Tibial artery (tissue), 4 donors: ENCODE data around the gene CD83.

Experiments
- DNase-seq, 2 donors: peaks; one replicate each; pipeline ENCODE4 v3.0.0-alpha.2; 2019
- H3K27ac ChIP-seq, 2 donors: fragments of 200-600 bp; sonication (generic) in 1 of 2; 1 replicate in 1 of 2; 2 replicates in 1 of 2; pipeline ENCODE4 v1.5.1; 2018 to 2019; ENCODE audit warnings: mild to moderate bottlenecking in 1 of 2
- H3K27me3 ChIP-seq, 2 donors: fragments of 200-600 bp; sonication (generic) in 1 of 2; one replicate each; pipeline versions ENCODE4 v1.5.1 to v1.6.0; 2016 to 2019
- H3K36me3 ChIP-seq, 3 donors: fragments of 200-600 bp; sonication (generic) in 2 of 3; one replicate each; pipeline ENCODE4 v1.5.1; 2016 to 2019; ENCODE audit warnings: mild to moderate bottlenecking in 2 of 3
- H3K4me1 ChIP-seq, 4 donors: fragments of 200-600 bp; sonication (generic) in 2 of 4; 1 replicate in 3 of 4; 2 replicates in 1 of 4; pipeline ENCODE4 v1.5.1; 2016 to 2019
- H3K4me3 ChIP-seq, 2 donors: fragments of 200-600 bp; sonication (generic) in 1 of 2; 1 replicate in 1 of 2; 2 replicates in 1 of 2; pipeline ENCODE4 v1.5.1; 2018 to 2019; ENCODE audit warnings: mild to moderate bottlenecking in 2 of 2
- H3K9me3 ChIP-seq, 3 donors: fragments of 200-600 bp; sonication (generic) in 1 of 3; one replicate each; pipeline ENCODE4 v1.5.1; 2016 to 2019
- intact Hi-C: fragments of 100-400 bp; cut with DNase I; formaldehyde crosslinking; loops from one replicate; pipeline ENCODE4 v1.15.0; 2023; ENCODE audit warnings: low total_unique reads
- TF ChIP-seq, protein P1 (sequence below), 2 experiments: fragments of 200-600 bp in 1 of 2; fragments of 450-650 bp in 1 of 2; IDR thresholded peaks; one replicate each; pipeline ENCODE4 v1.5.1; 2017 to 2019; ENCODE audit warnings: antibody characterized with exemption in 2 of 2, mild to moderate bottlenecking in 1 of 2, moderate library complexity in 1 of 2

The CD83 gene

DNA sequence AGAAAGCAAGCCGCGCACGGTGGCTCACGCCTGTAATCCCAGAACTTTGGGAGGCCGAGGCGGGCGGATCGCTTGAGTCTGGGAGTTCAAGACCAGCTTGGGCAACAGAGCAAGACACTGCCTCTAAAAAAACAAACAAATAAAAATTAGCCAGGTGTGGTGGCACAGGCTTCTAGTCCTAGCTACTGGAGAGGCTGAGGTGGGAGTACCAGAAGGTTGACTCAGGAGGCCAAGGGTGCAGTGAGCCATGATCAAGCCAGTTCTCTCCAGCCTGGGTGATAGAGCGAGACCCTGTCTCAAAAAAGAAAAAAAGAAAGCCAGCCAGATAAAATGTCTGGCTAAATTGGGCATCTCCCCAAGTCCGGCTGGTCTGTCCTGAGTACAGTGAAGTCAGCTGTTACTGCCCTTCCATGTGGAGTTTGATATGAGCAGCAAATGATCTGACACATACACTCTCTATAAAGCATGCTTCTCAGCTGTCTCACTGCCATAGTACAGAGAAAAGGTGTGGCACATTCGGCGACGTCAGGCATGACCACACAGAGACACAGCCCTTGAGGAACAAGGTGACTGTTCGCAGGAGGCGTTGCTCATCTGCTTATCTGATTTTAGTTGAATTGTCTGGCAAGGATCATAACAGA, 13.0 kb downstream of the CD83 start:
- Histone ChIP-seq H3K27ac (no peak overlapping the region), H3K9me3 (no peaks in the 10 kb centered on the region), H3K4me3 (no peak overlapping the region), H3K36me3 (no peaks in the 10 kb centered on the region), H3K27me3 (no peaks in the 10 kb centered on the region), H3K4me1 (peaks cover 0 to 10% (median 3%) of the 10 kb centered on the region in 4 donors)
- no peak for DNase-seq
- intact Hi-C loops: no loop called here
- TF ChIP-seq, protein P1, sequence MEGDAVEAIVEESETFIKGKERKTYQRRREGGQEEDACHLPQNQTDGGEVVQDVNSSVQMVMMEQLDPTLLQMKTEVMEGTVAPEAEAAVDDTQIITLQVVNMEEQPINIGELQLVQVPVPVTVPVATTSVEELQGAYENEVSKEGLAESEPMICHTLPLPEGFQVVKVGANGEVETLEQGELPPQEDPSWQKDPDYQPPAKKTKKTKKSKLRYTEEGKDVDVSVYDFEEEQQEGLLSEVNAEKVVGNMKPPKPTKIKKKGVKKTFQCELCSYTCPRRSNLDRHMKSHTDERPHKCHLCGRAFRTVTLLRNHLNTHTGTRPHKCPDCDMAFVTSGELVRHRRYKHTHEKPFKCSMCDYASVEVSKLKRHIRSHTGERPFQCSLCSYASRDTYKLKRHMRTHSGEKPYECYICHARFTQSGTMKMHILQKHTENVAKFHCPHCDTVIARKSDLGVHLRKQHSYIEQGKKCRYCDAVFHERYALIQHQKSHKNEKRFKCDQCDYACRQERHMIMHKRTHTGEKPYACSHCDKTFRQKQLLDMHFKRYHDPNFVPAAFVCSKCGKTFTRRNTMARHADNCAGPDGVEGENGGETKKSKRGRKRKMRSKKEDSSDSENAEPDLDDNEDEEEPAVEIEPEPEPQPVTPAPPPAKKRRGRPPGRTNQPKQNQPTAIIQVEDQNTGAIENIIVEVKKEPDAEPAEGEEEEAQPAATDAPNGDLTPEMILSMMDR (IDR thresholded peaks at IDR 0.05): no peak

DNA sequence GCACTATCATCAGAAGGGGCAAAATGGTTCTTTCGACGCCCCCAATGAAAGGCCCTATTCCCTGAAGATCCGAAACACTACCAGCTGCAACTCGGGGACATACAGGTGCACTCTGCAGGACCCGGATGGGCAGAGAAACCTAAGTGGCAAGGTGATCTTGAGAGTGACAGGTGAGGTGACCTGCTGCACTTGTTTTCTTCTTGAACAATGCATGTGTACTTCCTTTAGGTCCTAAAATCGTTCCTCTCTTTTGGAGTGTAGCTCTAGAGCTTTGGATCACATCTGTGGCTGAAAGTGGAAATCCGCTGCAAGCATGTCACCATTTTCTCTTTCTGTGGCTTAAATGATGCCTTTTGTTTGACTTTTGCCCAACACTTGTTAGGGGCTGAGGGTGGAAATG, 14.0 kb downstream of the CD83 start:
- Histone ChIP-seq H3K27me3 (no peaks in the 10 kb centered on the region), H3K9me3 (no peaks in the 10 kb centered on the region), H3K27ac (no peak overlapping the region), H3K4me1 (peaks cover 0 to 10% (median 3%) of the 10 kb centered on the region in 4 donors), H3K4me3 (no peak overlapping the region), H3K36me3 (no peaks in the 10 kb centered on the region)
- TF ChIP-seq, protein P1 (IDR thresholded peaks at IDR 0.05): no peak
- DNase-seq: no peak
- intact Hi-C loops: no loop called here

DNA sequence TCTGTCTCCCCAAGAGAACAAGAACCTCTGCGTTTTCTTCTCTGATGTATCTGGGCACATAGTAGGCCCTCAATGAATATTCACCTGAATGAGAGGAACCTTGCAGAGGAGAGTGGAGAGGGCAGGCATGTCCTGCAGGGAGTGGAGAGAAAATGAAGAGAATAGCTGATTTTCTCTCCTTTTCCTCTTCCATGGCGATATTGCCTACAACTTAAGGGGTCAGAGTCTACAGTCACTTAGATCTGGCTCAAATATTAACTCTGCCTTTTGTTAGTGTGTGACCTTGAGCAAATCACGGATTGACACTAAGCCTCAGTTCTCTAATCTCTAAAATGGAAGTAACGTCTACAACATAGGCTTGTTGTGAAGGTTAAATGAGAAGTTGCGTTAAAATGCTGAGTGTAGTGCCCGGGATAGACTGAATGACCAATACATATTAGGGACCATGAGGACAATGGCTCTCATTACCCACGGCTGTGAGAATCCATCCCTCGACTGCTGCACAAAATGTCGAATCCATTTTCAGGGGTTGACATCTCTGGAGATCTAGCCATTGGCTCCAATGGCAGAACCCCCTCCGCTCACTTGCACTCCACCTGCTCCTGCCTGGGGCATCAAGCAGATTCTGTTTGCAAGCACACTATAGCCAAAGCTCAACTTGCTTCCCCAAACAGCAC, 14.8 kb downstream of the CD83 start:
- Histone ChIP-seq H3K36me3 (no peaks in the 10 kb centered on the region), H3K27me3 (no peaks in the 10 kb centered on the region), H3K4me3 (no peak overlapping the region), H3K9me3 (no peaks in the 10 kb centered on the region), H3K27ac (no peak overlapping the region), H3K4me1 (peaks cover 0 to 10% (median 3%) of the 10 kb centered on the region in 4 donors)
- DNase-seq: no peak
- intact Hi-C loops: no loop called here
- TF ChIP-seq, protein P1 (IDR thresholded peaks at IDR 0.05): no peak

DNA sequence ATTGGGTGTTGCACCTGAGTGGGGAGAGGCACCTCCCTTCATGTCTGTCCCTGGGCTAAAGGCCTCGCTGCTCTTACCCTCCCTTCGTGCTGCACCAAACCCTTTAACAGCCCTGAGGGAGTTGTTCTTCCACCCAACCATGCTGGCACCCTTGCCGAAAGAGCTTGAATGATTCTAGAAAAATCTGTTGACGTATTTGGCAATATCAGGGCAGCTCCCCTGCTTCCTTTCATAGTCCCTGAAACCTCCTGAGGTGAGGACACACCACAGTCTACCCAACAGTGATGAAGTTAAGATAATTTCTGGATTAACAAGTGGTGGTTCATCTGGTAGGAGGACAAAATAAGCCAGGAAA, 15.3 kb downstream of the CD83 start:
- TF ChIP-seq, protein P1 (IDR thresholded peaks at IDR 0.05): no peak
- intact Hi-C loops: no loop called here
- no peak overlapping the region for H3K4me3 ChIP-seq
- H3K27ac ChIP-seq: no peak overlapping the region
- H3K27me3 ChIP-seq: no peaks in the 10 kb centered on the region
- DNase-seq: no peak
- H3K36me3 ChIP-seq: no peaks in the 10 kb centered on the region
- peaks cover 0 to 6% (median 2%) of the 10 kb centered on the region in 4 donors for H3K4me1 ChIP-seq
- no peaks in the 10 kb centered on the region for H3K9me3 ChIP-seq

DNA sequence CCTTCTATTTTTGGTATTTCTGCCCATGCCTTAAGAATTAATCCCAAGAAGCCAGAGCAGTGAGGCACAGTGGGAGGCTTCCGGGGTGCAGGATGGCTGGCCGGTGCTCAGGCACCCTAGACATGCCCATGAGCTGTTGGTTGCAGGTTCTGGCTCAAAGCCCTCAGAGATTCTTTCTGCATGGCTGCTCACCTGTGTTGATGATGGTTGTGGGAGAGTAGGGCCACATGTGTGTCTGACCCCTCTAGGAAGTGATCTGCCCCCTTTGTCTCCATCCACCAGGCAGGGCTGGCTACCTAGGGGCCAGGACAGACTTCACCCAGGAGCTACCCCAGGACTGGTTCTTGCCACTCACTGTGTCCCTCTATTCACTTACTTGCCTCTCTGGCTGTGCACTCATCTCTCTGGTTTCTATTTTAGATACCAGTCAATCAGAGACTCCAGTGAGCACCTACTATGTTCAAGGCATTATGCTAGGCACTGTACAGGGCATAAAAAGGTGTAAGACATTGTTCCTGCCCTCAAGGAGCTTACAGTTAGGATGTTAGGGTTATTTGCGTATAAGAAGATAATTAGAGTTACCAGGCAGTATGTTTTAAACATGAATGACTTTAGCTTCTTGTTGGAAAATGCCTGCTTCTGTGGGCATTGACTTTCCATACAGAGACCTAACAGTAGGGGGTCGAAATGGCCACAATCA, 16.8 kb downstream of the CD83 start:
- Histone ChIP-seq H3K4me1 (no peaks in the 10 kb centered on the region), H3K4me3 (no peak overlapping the region), H3K27ac (no peak overlapping the region), H3K36me3 (no peaks in the 10 kb centered on the region), H3K9me3 (no peaks in the 10 kb centered on the region), H3K27me3 (no peaks in the 10 kb centered on the region)
- intact Hi-C loops: no loop called here
- TF ChIP-seq, protein P1 (IDR thresholded peaks at IDR 0.05): no peak
- DNase-seq: no peak
